HepG2 (cell line): ENCODE results near the gene ANAPC16. TPM values are rescaled to one million over a fixed set of nuclear protein-coding genes. Genes with fewer than 3 reads are reported as not detected.

Experiments
- ATAC-seq: fragments of 200-7000 bp; cut with Tn5 transposase; 3 replicates; pipeline ENCODE4 v1.9.1; 2020; ENCODE audit warnings: mild to moderate bottlenecking, moderate library complexity
- BruUV-seq: library from RNA; stranded (reverse); fragments of 400-500 nt; replicated peaks from 2 replicates; lab custom pipeline; 2021; lab: Mats Ljungman, UMichigan
- CTCF ChIA-PET: fragments of 300-600 bp; formaldehyde crosslinking; extraction: SDS; loops from one replicate; lab custom pipeline; 2021; ENCODE audit warnings: low total read pairs, inconsistent platforms, low intra/inter-chr PET ratio; lab: Yijun Ruan, JAX
- POLR2A ChIA-PET: fragments of 350-600 bp; sonication (Branson Sonifier 250); formaldehyde crosslinking; loops from one replicate; lab custom pipeline; 2020; ENCODE audit warnings: antibody characterized with exemption, inconsistent platforms; lab: Yijun Ruan, JAX
- DNase-seq: peaks from one replicate; pipeline ENCODE4 v3.0.0-alpha.2; 2015; ENCODE audit warnings: low spot score
- FAIRE-seq: peaks from 3 replicates; lab custom pipeline; 2011; peaks lifted over from hg19 to GRCh38; lab: Jason Lieb, UNC
- H2AFZ ChIP-seq: one replicate; pipeline ENCODE4 v1.6.1; 2011; ENCODE audit warnings: low read length, inconsistent platforms
- H3K27ac ChIP-seq: fragments of 300-600 bp; 3 replicates; pipeline ENCODE4 v1.8.0; 2011; ENCODE audit warnings: mixed run types, mild to moderate bottlenecking, mixed read lengths, low read length, inconsistent platforms; ENCODE audit not compliant: insufficient read depth; ENCODE audit errors: extremely low read length
- H3K27me3 ChIP-seq, 2 experiments: fragments of 200-600 bp in 1 of 2; 2 replicates in 1 of 2; 3 replicates in 1 of 2; pipeline versions ENCODE4 v1.6.0 to v1.8.0; 2011; ENCODE audit warnings: low read length in 2 of 2, mild to moderate bottlenecking in 2 of 2, moderate library complexity in 2 of 2, inconsistent platforms in 1 of 2; ENCODE audit not compliant: insufficient read depth in 2 of 2, control insufficient read depth in 1 of 2
- H3K36me3 ChIP-seq, 2 experiments: fragments of 200-600 bp in 1 of 2; replicated peaks in 1 of 2; 2 replicates in 1 of 2; 3 replicates in 1 of 2; pipeline versions ENCODE4 v1.5.1 to v1.8.0; 2011; ENCODE audit warnings: low read length in 2 of 2, inconsistent platforms in 1 of 2; ENCODE audit not compliant: insufficient read depth in 2 of 2, control insufficient read depth in 1 of 2
- H3K4me1 ChIP-seq: 2 replicates; pipeline ENCODE4 v1.5.1; 2012; ENCODE audit warnings: low read length, inconsistent platforms; ENCODE audit not compliant: insufficient read depth
- H3K4me2 ChIP-seq: 2 replicates; pipeline ENCODE4 v1.6.0; 2011; ENCODE audit warnings: low read depth, low read length, inconsistent platforms
- H3K4me3 ChIP-seq, 3 experiments: fragments of 200-600 bp in 1 of 3; sonication (generic), shearing (Covaris generic) in 1 of 3; replicated peaks in 1 of 3; 2 replicates each; pipeline ENCODE4 v1.5.1; 2011 to 2016; ENCODE audit warnings: low read length in 3 of 3, inconsistent platforms in 2 of 3, low read depth in 2 of 3, mild to moderate bottlenecking in 2 of 3, control low read depth in 1 of 3, mixed read lengths in 1 of 3; ENCODE audit not compliant: insufficient read depth in 1 of 3
- H3K79me2 ChIP-seq: one replicate; pipeline ENCODE4 v1.6.1; 2011; ENCODE audit warnings: low read length, inconsistent platforms; ENCODE audit not compliant: insufficient read depth
- H3K9ac ChIP-seq: 2 replicates; pipeline ENCODE4 v1.6.0; 2011; ENCODE audit warnings: mild to moderate bottlenecking, low read depth, low read length, inconsistent platforms; ENCODE audit not compliant: insufficient read depth
- H3K9me3 ChIP-seq: 2 replicates; pipeline ENCODE4 v1.5.1; 2012; ENCODE audit warnings: mild to moderate bottlenecking, low read length
- H4K20me1 ChIP-seq: 2 replicates; pipeline ENCODE4 v1.6.0; 2011; ENCODE audit warnings: inconsistent platforms, mild to moderate bottlenecking, low read length, moderate library complexity; ENCODE audit not compliant: insufficient read depth
- ERF ChIP-seq: IDR thresholded peaks from 2 replicates; pipeline ENCODE4 v1.6.1; 2018; ENCODE audit warnings: missing biosample characterization, missing genetic modification reagents
- GATAD2A ChIP-seq: IDR thresholded peaks from 2 replicates; pipeline ENCODE4 v1.6.1; 2016
- HNF4A ChIP-seq: sonication (generic); formaldehyde crosslinking; IDR thresholded peaks from 2 replicates; pipeline ENCODE4 v1.4.0; 2020; ENCODE audit warnings: missing genetic modification reagents
- MAFF ChIP-seq: IDR thresholded peaks from 2 replicates; pipeline ENCODE4 v1.6.1; 2011; ENCODE audit warnings: low read depth, low read length, improper control_type of control experiment
- ZBTB34 ChIP-seq: sonication (generic); formaldehyde crosslinking; IDR thresholded peaks from 2 replicates; pipeline ENCODE4 v1.8.0; 2022; ENCODE audit warnings: mild to moderate bottlenecking, missing genetic modification reagents
- WGBS: methylation state at CpG from one replicate; pipeline ENCODE4 v1.1.6; 2017; ENCODE audit warnings: low lambda C conversion rate; 5-methylcytosine and 5-hydroxymethylcytosine counted together
- in situ Hi-C: cut with HindIII; loops from 2 replicates; pipeline ENCODE4 v1.10.0; 2017; ENCODE audit warnings: low pct_unique_long_range_greater_than_20kb; ENCODE audit not compliant: extremely low pct_ligation_motif_present
- intact Hi-C: fragments of 100-400 bp; cut with micrococcal nuclease; formaldehyde crosslinking; loops from one replicate; pipeline ENCODE4 v1.10.0; 2022; ENCODE audit not compliant: unreplicated experiment
- polyA plus RNA-seq, 8 experiments: library from polyadenylated mRNA; depleted of rRNA in 3 of 8; stranded (reverse) in 7 of 8; unstranded in 1 of 8; fragments of >200 nt; fragmentation: Illumina TruSeq in 4 of 8; extraction: Trizol in 4 of 8; gene quantifications; 2 replicates each; pipeline versions ENCODE4 v1.2.1 to v1.2.3, GENCODE V29; 2011 to 2016; ENCODE audit warnings: low read depth in 4 of 8, missing spikeins in 1 of 8, mixed read lengths in 1 of 8; ENCODE audit not compliant: insufficient read depth in 1 of 8
- total RNA-seq, 5 experiments: library from RNA; depleted of rRNA; stranded (reverse); fragments of >200 nt; fragmentation: Illumina TruSeq; extraction: Trizol; gene quantifications; 2 replicates each; pipeline ENCODE4 v1.2.3, GENCODE V29; 2016; ENCODE audit warnings: low read depth in 1 of 5
- TF ChIP-seq, protein P1 (sequence below): sonication (generic); formaldehyde crosslinking; IDR thresholded peaks from 2 replicates; pipeline ENCODE4; 2020; ENCODE audit warnings: missing genetic modification reagents, mild to moderate bottlenecking, borderline replicate concordance

Gene ANAPC16
- total and polyA plus RNA-seq, 2 of the 13 experiments (the other 11 are each of a cell fraction or from before 2014, with no cell fraction given), result 74.8 to 89.4 TPM

- POLR2A ChIA-PET, result interaction anchor here (1.3 to 3.6 kb wide), 2 partner anchors 29 to 84 kb away, joined by 3 to 15 read pairs; partner anchors contain the start of gene DDIT4
- ATAC-seq, result peak; percentile 23
Observed at GRCh38 chr10:72244573-72245038, 28.8 kb downstream of the ANAPC16 start.

More at GRCh38 chr10:72244573-72245038, 28.8 kb downstream of the ANAPC16 start:
- BruUV-seq, result no TSS peak
- intact Hi-C loops (no loop called here), in situ Hi-C loops (no loop called here)
- no peaks in the 10 kb centered on the region for H3K79me2 ChIP-seq
- TF ChIP-seq HNF4A (CRISPR knock-in tag) (peak; percentile 30), ZBTB34 (CRISPR knock-in tag) (no peak), MAFF (no peak), ERF (CRISPR knock-in tag) (no peak), GATAD2A (no peak)
- TF ChIP-seq, protein P1, sequence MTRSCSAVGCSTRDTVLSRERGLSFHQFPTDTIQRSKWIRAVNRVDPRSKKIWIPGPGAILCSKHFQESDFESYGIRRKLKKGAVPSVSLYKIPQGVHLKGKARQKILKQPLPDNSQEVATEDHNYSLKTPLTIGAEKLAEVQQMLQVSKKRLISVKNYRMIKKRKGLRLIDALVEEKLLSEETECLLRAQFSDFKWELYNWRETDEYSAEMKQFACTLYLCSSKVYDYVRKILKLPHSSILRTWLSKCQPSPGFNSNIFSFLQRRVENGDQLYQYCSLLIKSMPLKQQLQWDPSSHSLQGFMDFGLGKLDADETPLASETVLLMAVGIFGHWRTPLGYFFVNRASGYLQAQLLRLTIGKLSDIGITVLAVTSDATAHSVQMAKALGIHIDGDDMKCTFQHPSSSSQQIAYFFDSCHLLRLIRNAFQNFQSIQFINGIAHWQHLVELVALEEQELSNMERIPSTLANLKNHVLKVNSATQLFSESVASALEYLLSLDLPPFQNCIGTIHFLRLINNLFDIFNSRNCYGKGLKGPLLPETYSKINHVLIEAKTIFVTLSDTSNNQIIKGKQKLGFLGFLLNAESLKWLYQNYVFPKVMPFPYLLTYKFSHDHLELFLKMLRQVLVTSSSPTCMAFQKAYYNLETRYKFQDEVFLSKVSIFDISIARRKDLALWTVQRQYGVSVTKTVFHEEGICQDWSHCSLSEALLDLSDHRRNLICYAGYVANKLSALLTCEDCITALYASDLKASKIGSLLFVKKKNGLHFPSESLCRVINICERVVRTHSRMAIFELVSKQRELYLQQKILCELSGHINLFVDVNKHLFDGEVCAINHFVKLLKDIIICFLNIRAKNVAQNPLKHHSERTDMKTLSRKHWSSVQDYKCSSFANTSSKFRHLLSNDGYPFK (CRISPR knock-in tag), result no peak
- H2AFZ ChIP-seq, result peak overlapping the region; percentile 79
- DNase-seq, result no peak
- FAIRE-seq, result no peak
- peak overlapping the region; percentile 36 for H3K9ac ChIP-seq
- no peaks in the 10 kb centered on the region for H3K36me3 ChIP-seq
- 3% methylated on average over 5 of the region's 5 CpGs for WGBS
- H4K20me1 ChIP-seq, result no peaks in the 10 kb centered on the region
- no peaks in the 10 kb centered on the region for H3K9me3 ChIP-seq
- CTCF ChIA-PET, result interaction anchor here (2.8 kb wide), 1 partner anchor 84 kb away, joined by 12 read pairs; no protein-coding TSS in a partner anchor
- H3K4me3 ChIP-seq, result peak overlapping the region in 1 of 3 experiments; percentile 39; a peak in 3 of 6 replicates
- peaks cover 87% of the 10 kb centered on the region for H3K4me1 ChIP-seq
- H3K27ac ChIP-seq, result peak overlapping the region; percentile 2
- H3K27me3 ChIP-seq, result no peaks in the 10 kb centered on the region
- H3K4me2 ChIP-seq, result peak overlapping the region; percentile 74
